Peyer's patch (tissue), 4 donors: Measurements from ENCODE around the gene UBE2QL1. TPM values are rescaled to one million over a fixed set of nuclear protein-coding genes. Genes with fewer than 3 reads are reported as not detected.

Experiments used
- DNase-seq, 3 donors: peaks; one replicate each; pipeline ENCODE4 v3.0.0-alpha.2; 2017 to 2019
- H3K27ac ChIP-seq, 4 donors: fragments of 200-600 bp; sonication (generic); one replicate each; pipeline ENCODE4 v1.5.1; 2016 to 2019
- H3K27me3 ChIP-seq, 2 donors: fragments of 200-600 bp; sonication (generic); one replicate each; pipeline ENCODE4 v1.5.1; 2019
- H3K36me3 ChIP-seq, 3 donors: fragments of 200-600 bp; sonication (generic); one replicate each; pipeline ENCODE4 v1.5.1; 2016 to 2019
- H3K4me1 ChIP-seq, 4 donors: fragments of 200-600 bp; sonication (generic); one replicate each; pipeline ENCODE4 v1.5.1; 2016 to 2019
- H3K4me3 ChIP-seq, 4 donors: fragments of 200-600 bp; sonication (generic); 1 replicate in 3 of 4; 2 replicates in 1 of 4; pipeline ENCODE4 v1.5.1; 2016 to 2019; ENCODE audit warnings: mild to moderate bottlenecking in 1 of 4
- H3K9me3 ChIP-seq, 4 donors: fragments of 200-600 bp; sonication (generic); one replicate each; pipeline ENCODE4 v1.5.1; 2016 to 2019; ENCODE audit warnings: mild to moderate bottlenecking in 1 of 4
- POLR2A ChIP-seq, 2 donors: fragments of 450-650 bp; IDR thresholded peaks; one replicate each; pipeline ENCODE4 v1.5.1; 2017; ENCODE audit warnings: antibody characterized with exemption in 2 of 2, mild to moderate bottlenecking in 2 of 2, moderate library complexity in 2 of 2
- total RNA-seq, 4 donors: library from RNA; depleted of rRNA; stranded (reverse); fragments of >200 nt; gene quantifications; one replicate each; pipeline ENCODE4 v1.1.0, GENCODE V29; 2016
- TF ChIP-seq, protein P1 (sequence below), 6 experiments: fragments of 450-650 bp in 4 of 6; fragments of 200-600 bp in 2 of 6; sonication (generic) in 1 of 6; IDR thresholded peaks; one replicate each; pipeline ENCODE4 v1.5.1; 2017 to 2019; ENCODE audit warnings: antibody characterized with exemption in 6 of 6, mild to moderate bottlenecking in 3 of 6, moderate library complexity in 1 of 6

The UBE2QL1 gene
- total RNA-seq, 4 donors from 2014 or later: 1.0 to 3.3 TPM; not detected in 2

DNA sequence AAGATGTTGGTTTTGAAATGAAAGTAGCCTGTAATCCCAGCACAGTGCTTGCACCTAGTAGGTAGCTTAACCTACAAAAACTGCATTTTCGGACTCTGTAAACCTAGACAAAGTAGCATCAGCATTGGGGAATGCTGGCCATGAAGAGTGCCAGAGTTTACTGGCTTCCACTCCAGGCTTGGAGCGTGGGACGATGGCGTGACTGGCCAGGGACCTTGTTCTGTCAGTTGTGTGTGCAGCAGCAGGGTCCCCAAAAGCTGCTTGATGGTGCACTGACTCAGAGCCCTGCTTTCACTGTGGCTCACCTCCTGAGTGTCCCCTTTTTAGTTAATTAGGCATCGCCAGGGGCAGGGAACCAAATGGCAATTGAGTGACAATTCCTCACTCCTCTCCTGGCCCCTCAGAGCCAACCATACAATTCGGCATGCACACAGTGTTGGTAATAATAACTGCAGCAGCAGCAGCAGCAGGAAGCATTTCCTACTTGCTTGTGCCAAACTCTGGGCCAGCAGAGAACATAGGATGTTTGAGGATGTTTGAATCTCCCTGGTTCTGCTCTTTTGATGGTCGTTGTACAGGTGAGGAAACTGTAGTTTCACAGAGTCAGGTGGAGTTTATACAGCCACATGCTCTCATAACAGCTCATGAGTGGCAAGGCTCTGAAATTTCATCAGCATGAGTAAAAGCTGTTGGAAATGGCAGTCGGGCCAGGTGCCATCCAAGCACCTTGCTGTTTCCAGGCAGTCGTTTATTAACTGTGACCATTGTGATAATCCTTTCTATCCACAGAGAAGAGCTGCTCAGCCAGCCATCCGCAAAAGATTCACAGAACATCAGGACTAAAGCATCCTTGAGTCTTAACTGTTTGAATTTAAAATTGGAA is 4.2 kb downstream of the UBE2QL1 start:
- TF ChIP-seq, protein P1, sequence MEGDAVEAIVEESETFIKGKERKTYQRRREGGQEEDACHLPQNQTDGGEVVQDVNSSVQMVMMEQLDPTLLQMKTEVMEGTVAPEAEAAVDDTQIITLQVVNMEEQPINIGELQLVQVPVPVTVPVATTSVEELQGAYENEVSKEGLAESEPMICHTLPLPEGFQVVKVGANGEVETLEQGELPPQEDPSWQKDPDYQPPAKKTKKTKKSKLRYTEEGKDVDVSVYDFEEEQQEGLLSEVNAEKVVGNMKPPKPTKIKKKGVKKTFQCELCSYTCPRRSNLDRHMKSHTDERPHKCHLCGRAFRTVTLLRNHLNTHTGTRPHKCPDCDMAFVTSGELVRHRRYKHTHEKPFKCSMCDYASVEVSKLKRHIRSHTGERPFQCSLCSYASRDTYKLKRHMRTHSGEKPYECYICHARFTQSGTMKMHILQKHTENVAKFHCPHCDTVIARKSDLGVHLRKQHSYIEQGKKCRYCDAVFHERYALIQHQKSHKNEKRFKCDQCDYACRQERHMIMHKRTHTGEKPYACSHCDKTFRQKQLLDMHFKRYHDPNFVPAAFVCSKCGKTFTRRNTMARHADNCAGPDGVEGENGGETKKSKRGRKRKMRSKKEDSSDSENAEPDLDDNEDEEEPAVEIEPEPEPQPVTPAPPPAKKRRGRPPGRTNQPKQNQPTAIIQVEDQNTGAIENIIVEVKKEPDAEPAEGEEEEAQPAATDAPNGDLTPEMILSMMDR (IDR thresholded peaks at IDR 0.05): no peak
- no peak for TF ChIP-seq POLR2A (IDR thresholded peaks at IDR 0.05)
- H3K9me3 ChIP-seq: no peaks in the 10 kb centered on the region
- H3K4me3 ChIP-seq: no peak overlapping the region
- peaks cover 0 to 6% (median 3%) of the 10 kb centered on the region in 4 donors for H3K4me1 ChIP-seq
- DNase-seq: no peak
- no peak overlapping the region for H3K27ac ChIP-seq
- no peaks in the 10 kb centered on the region for H3K36me3 ChIP-seq
- no peaks in the 10 kb centered on the region for H3K27me3 ChIP-seq

DNA sequence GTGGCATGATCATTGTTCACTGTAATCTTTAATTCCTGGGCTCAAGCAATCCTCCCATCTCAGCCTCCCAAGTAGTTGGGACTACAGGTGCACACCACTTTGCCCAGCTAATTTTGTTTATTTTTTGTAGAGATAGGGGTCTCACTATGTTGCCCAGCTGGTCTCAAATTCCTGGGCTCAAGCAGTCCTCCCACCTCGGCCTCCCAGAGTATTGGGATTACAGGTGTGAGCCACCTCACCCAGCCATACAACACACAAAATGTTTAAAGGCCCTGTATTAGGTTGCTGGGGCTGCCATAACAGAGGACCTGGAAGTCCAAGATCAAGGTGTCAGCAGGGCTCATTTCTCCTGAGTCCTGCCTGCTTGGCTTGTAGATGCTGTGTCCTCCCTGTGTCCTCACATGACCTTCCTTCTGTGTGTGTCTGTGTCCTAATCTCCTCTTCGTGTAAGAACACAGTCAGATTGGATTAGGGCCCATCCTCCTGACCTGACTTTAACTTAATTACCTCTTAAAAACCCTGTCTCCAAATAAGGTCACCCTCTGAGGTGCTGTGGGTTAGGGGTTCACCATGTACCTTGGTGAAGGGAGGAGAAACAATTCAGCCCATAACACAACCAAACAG is 5.4 kb downstream of the UBE2QL1 start:
- no peak overlapping the region for H3K4me3 ChIP-seq
- no peak overlapping the region for H3K27ac ChIP-seq
- peaks cover 0 to 2% (median under 1%) of the 10 kb centered on the region in 4 donors for H3K4me1 ChIP-seq
- TF ChIP-seq POLR2A (IDR thresholded peaks at IDR 0.05): no peak
- TF ChIP-seq, protein P1 (IDR thresholded peaks at IDR 0.05): no peak
- H3K36me3 ChIP-seq: no peaks in the 10 kb centered on the region
- H3K9me3 ChIP-seq: no peaks in the 10 kb centered on the region
- no peaks in the 10 kb centered on the region for H3K27me3 ChIP-seq
- no peak for DNase-seq

DNA sequence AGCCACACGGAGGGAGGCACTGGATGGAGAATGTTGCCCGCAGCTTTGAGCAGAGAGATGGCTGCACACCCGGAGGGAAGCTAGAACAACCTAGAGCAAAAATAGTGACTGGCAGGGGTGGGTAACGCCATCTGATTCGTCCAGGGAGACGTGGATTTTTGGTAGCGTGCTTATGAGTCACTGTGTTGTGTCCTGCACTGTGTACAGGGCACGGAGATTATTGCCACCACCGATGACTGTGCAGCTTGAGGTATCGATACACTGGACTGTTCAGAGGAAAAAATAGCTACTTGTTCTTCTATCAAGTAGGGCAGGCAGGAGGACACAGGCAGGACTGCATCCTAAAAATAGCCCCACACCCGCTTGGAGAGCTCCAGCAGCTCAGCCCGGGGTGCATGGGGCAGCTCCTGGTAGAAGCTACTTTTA is 6.0 kb downstream of the UBE2QL1 start:
- Histone ChIP-seq H3K27ac (no peak overlapping the region), H3K4me1 (no peaks in the 10 kb centered on the region), H3K27me3 (no peaks in the 10 kb centered on the region), H3K36me3 (no peaks in the 10 kb centered on the region), H3K4me3 (no peak overlapping the region), H3K9me3 (no peaks in the 10 kb centered on the region)
- TF ChIP-seq POLR2A (IDR thresholded peaks at IDR 0.05): no peak
- TF ChIP-seq, protein P1 (IDR thresholded peaks at IDR 0.05): no peak
- no peak for DNase-seq

DNA sequence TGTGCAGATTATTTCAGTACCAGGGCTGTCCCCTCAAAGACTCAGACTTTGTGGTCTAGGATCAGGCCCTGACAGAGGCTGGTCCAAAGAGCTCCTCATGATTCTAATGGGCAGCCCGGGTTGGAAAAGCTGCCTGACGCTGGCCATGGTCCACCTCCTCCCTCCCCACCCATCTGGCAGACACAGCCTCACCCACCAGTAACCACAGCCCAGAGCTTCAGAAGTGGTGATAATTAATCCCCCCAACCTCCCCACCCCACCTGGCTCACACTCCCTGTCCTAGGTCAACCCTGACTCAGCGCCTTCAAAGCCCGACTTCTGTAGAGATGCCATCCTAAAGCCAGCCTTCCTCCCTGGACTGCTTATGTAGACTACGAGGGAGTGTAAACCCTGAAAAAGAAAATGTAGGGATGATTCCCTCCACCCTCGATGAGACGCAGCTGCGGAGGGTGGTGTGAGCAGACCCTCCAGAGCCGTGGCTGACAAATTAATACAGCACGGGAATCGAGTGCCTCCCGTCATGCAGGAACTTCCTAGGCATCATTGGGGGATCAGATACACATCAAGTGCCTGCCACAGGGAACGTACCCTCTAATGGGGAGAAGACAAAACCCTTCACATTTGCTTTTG is 7.0 kb downstream of the UBE2QL1 start:
- no peaks in the 10 kb centered on the region for H3K4me1 ChIP-seq
- H3K27ac ChIP-seq: no peak overlapping the region
- DNase-seq: no peak
- H3K36me3 ChIP-seq: no peaks in the 10 kb centered on the region
- no peak for TF ChIP-seq POLR2A (IDR thresholded peaks at IDR 0.05)
- TF ChIP-seq, protein P1 (IDR thresholded peaks at IDR 0.05): no peak
- no peaks in the 10 kb centered on the region for H3K27me3 ChIP-seq
- no peak overlapping the region for H3K4me3 ChIP-seq
- no peaks in the 10 kb centered on the region for H3K9me3 ChIP-seq

DNA sequence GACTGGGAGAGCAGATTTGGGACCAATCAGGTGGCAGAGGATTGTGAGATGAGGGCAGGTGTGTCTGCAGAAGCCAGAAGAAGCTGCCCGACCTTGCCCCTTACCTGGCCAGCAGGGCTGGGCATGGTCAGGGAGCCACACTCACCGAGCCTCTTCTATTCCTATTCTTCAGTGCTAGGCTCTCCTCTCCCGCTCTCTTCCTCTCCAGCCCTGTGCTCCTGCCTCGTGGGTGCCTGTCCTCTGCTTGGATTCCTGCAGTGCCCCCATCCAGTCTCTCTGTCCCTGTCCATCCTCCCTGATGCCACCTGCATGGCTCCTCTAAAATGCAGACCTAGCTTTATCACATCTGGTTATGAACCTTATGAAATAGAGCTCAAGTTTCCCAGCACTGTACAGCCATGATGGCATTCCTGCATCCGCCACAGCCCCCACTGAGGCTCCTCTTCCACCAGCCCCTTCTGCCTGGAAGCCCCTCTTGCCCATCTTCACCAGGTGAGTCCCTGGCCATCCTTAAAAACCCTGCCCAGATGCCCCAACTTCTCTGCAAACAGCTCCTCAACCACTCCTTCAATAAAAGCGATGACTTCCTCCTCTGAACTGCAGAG is 8.2 kb downstream of the UBE2QL1 start:
- H3K36me3 ChIP-seq: no peaks in the 10 kb centered on the region
- no peak for DNase-seq
- H3K9me3 ChIP-seq: no peaks in the 10 kb centered on the region
- no peak overlapping the region for H3K27ac ChIP-seq
- no peak overlapping the region for H3K4me3 ChIP-seq
- TF ChIP-seq, protein P1 (IDR thresholded peaks at IDR 0.05): no peak
- TF ChIP-seq POLR2A (IDR thresholded peaks at IDR 0.05): no peak
- H3K4me1 ChIP-seq: no peaks in the 10 kb centered on the region
- no peaks in the 10 kb centered on the region for H3K27me3 ChIP-seq
